Fibroblast of skin of back (primary cell): ENCODE data around the gene OR6A2. TPM values are rescaled to one million over a fixed set of nuclear protein-coding genes. Genes with fewer than 3 reads are reported as not detected.
A peak's percentile ranks its signal among the peaks of the same experiment; 100 is the strongest.
"Not testable (repeated sequence)": the region's sequence is repeated elsewhere in the genome, so short reads cannot be mapped to it uniquely, and the experiment has no call there.

ENCODE experiments used
- DNase-seq: peaks from one replicate; pipeline ENCODE4 v3.0.0-alpha.2; 2013
- polyA plus RNA-seq, 2 experiments: library from polyadenylated mRNA; unstranded; fragments of 120-200 nt; gene quantifications; one replicate each; pipeline ENCODE4 v1.2.1, GENCODE V29; 2013; ENCODE audit not compliant: insufficient read length in 2 of 2

Gene OR6A2
- polyA plus RNA-seq (2013, experiment 1 of 2; ENCODE audit: insufficient read length) = not detected
- polyA plus RNA-seq (2013, experiment 2 of 2; ENCODE audit: insufficient read length) = not detected

DNA sequence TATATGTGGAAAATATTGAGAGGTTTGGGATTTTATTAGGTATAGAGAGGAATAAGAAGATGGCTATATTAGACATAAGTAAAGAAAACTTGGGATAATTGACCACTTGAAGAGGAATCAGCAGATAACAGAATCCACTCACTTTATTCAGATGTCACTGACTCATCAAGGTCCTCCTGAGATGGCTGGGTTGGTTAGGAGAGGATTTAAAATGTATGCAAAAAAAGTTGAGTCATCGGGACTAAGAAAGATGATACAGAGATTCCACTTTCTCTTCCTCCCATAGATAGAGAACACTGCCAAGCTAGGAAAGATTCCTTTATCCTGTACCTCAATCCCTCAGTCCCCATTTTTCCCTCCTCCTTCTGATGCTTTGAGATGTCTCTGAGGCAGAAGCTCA lies at the start of gene OR6A2:
Gene OR6A2, minus strand, starts transcription at position 288 of the 400 bp plus-strand sequence. CDS start 3,981 bp downstream, outside the sequence.
- DNase-seq = peak; percentile 1

GRCh38 chr11:6845383-6845782 lies 45.9 kb upstream of the OR6A2 start, which contains the start of gene OR10A5:
OR10A5 (plus strand) TSS chr11:6845683; CDS start chr11:6845683, 0 bp downstream.
- DNase-seq = no peak

GRCh38 chr11:6844356-6844755 lies 44.9 kb upstream of the OR6A2 start:
- no peak for DNase-seq

DNA sequence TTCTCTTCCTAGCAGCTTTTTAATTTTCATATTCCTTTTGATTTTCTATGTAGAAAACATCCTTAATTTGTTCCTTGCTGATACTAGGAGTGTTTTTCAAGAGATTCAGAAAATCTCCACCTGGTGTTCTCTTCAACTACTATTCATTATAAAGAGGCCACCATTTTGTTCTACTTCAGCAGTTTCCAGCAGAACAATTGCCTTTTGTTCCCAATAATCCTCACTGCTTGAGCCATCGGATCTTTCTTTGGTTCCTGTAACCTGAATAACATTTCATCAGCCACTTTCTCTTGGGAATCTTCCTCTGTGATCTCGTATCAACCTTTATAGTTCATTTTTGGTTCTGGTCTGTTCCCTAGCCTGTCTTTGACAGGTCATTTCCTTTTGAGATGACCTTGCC lies 44.2 kb upstream of the OR6A2 start:
- DNase-seq = no peak

DNA sequence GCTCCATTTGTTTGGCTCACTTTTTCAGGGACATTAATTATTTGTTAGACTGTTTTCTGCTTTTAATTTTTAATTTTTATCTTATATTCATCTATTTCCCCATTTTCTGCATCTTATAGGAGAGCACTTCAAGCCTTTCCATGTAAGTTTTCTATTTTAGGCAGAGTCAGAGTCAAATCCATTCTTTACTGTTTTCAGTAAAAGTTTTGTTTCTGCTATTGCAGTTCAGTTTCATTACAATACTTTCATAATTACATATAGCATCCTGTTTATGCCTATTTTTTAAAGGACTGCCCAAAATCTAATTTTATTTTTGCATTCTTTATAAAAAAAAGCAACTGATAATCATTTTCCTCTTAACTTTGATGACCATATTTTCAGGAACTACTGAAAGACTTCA lies 42.2 kb upstream of the OR6A2 start:
- no peak for DNase-seq

GRCh38 chr11:6834021-6834420 lies 34.5 kb upstream of the OR6A2 start:
- no peak for DNase-seq

GRCh38 chr11:6833356-6833755 lies 33.9 kb upstream of the OR6A2 start:
- no peak for DNase-seq

- DNase-seq = no peak
Observed at GRCh38 chr11:6828103-6828502, 28.6 kb upstream of the OR6A2 start.

DNA sequence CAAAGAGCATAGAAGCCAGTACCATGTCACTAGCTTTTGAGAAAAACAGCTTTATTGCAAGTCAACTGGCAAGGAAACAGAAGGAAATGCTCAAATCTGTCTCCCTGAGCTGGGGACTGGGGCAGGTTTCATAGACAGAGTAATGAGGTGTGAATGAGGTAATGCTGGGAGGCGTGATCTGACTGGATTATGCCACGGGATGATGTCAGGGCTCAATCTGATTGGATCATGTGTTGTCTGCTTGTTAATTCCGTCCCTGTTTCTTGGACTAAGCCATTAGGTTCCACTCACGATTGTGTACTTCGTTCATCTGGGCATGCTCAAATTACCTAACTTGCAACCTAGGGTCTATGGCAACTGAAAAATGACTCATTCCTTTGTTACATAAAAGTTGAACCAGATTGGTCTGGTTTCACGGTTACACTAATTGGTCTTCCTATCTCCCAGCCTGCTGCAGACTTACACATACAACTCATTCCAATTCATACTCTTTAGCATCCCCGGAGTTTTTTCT lies 25.8 kb upstream of the OR6A2 start:
- DNase-seq = no peak

DNA sequence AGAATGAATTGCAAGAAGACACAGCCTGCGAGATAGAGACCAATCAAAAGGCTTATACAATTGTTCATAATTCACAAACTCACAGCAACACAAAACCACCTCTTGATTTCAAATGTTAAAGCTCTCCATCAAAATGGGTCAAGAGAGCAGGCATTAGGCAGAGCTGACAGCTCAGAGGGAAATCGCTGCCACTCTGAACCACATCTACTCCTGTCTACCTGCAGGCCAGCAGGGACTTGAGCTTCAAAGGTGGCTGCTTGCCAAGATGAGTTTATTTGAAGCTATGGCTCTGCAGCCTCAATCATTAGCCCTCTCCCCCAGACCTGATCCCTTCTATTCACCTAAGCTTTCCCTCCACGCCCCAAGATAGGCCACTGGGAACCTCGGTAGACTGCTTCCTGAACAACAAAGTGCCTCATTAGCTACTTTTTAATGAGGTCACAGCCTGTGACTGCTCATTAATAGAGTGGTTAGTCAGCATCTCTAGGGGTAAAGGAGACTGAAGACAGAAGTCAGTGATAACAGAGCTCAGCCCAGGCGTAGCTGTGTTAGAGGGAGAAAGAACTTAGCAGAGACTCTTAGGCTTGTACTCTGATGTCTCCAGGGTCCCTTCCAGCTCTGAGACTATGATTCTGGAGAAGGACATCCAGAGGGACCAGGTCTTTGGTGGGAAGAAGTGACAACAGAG lies 24.8 kb upstream of the OR6A2 start:
- DNase-seq = no peak

DNA sequence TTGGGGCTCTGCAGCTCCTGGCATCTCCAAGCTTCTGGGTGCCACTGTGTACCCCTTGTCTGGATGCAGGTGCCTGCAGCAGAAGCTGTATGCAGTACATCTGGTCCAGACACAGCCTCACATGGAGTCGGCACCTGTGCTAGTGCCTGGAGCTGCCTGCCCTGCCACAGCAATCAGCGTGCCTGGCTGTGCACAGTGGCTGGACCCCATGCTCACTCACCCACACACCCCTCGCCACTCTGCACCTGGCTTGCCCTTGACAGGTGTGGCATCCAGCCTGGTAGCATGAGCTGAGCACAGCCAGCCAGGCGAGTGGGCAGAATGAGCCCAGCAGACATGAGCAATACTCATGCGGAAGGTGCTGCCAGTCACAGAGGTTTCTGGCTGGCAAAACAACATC lies 19.5 kb upstream of the OR6A2 start:
- DNase-seq = no peak

DNA sequence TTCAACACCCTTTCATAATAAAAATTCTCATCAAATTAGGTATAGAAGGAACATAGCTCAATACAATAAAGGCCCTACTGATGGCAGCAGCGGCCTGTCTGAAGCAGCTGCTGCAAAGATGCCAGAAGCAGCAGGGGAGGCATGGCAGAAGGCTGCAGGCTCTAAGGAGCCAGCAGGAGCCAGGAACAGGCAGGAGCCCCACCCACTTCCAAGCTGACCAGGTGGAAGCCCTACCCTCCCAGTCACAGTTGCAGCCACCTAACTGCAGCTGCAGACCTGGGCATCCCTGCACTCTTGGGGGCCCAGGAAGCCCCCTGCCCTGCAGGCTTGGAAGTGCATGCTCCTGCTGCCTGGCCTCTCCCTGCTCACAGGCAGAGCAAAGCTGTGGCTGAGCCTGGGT lies 18.2 kb upstream of the OR6A2 start:
- no peak for DNase-seq

- DNase-seq = no peak
Observed at GRCh38 chr11:6813656-6814055, 14.2 kb upstream of the OR6A2 start.

DNA sequence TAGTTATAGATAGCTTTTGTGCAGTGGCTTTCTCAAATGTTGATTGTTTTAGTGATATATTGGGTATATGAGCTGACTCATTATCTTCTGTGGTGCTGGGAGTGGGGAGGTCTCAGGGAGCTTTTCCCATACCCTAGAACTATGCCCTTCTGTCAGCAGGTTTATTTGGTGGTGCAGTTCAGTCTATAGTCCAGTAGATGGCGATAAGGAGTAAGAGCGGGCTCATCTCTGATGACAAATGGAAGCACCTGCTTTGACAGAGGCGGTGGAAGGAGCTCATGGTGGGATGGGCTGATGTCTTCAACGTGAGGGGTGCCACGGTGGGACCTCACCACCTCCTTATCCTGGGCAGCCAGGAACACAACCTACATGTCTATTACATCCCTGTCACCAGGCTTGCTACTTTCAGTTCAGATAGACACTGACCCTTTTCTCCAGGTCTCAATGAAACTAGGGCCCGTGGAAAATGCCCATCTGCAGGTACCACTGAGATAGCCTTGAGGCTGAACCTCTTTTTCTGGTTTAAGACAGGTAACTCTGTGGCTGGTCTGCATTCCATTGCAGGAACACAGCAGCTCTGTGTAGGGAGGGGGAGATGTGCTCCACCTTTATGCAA lies 13.0 kb upstream of the OR6A2 start:
- peak; percentile 43 for DNase-seq

GRCh38 chr11:6801075-6801474 lies 1.6 kb upstream of the OR6A2 start:
- DNase-seq = not testable (repeated sequence)

GRCh38 chr11:6794639-6795038 lies 4.8 kb downstream of the OR6A2 start:
- DNase-seq = no peak

DNA sequence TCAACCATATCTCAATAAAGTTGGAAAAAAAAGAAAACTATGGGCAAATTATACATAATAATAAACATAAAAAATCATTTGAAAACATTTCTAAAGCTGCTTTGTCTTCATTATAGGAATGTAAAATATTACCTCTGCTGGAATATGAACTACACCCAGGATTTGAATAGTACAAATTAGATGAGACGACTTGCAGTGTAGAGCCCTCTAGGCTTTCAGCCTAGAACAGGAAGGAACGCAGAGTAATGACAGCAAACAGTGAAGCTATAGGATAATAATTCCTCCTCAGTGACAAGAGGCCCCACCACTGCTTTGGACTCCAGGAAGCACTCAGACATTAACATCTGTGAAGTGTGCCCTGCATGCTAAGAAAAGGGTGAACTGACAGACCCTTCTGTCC lies 8.9 kb downstream of the OR6A2 start:
- no peak for DNase-seq

- no peak for DNase-seq
Observed at GRCh38 chr11:6782720-6783119, 16.8 kb downstream of the OR6A2 start, which contains the start of gene OR2AG1. OR2AG1 (plus strand) TSS chr11:6783020; CDS start chr11:6785038, 2,018 bp downstream.

DNA sequence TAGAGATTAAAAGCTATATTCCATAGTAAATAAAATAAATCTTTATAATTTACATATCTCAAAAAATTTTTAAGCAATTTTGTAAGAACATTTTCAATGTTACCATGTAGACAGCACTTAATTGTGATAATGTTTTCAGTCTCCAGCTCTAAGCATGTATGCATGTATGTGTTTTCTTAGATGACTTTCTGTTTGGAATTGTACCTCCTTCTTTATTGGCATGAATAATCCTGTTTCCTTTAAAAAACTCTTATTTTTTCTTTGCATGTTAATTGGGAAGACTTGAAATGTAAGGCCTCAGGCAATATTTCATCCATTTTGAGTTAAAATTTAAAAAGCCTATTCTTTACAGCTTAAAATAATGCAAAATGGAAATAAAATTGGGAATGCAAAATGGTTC lies 18.7 kb downstream of the OR6A2 start:
- no peak for DNase-seq

DNA sequence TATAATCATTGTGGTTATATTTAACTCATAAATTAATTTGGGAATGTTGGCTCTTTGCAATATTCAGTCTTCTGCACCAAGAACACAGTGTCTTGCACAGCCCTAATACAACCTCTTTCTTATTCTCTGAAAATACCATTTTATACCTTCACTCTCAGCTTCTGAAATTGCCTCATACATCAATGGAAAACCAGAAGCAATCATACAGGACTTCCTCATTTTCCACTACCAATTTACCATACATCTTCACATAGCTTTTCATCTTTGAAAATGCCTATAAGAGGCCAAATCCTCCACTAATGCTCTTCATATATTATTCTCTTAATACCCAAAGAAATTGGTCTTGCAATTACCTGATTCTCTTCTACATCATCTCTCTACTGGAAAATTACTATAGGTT lies 21.0 kb downstream of the OR6A2 start:
- DNase-seq = no peak

- DNase-seq = no peak
Observed at GRCh38 chr11:6771926-6772893, 27.3 kb downstream of the OR6A2 start, which contains the start of gene OR2AG2. OR2AG2 (minus strand) TSS chr11:6771976; CDS start chr11:6768957, 3,019 bp downstream.

GRCh38 chr11:6757373-6757967 lies 42.0 kb downstream of the OR6A2 start:
- peak; percentile 41 for DNase-seq
